ENCODE data around the gene OR6S1. TPM values are rescaled to one million over a fixed set of nuclear protein-coding genes. Genes with fewer than 3 reads are reported as not detected.

The OR6S1 gene
- total and polyA plus RNA-seq, 2 donors (not counting 3 experiments of a cell fraction or from before 2014, with no cell fraction given): not detected

GRCh38 chr14:20607617-20608016 is 33.9 kb downstream of the OR6S1 start:
- Histone ChIP-seq H3K9me3 (replicated peaks; ENCODE audit: control insufficient read depth, insufficient read depth, low read length) (no peaks in the 10 kb centered on the region), H4K20me1 (replicated peaks; ENCODE audit: control insufficient read depth, extremely low read depth, insufficient read depth, low read length) (no peaks in the 10 kb centered on the region), H3K79me2 (ENCODE audit: control insufficient read depth, insufficient read depth, low read length) (no peaks in the 10 kb centered on the region), H3K27ac (ENCODE audit: insufficient read depth, low read depth, low read length) (no peak overlapping the region), H3K4me2 (ENCODE audit: insufficient read depth, low read length) (no peak overlapping the region), H2AFZ (ENCODE audit: low read depth, low read length) (no peak overlapping the region), H3K4me3 (replicated peaks in 1 of 3; ENCODE audit: insufficient read depth in 1 of 3, low read depth in 1 of 3, low read length in 3 of 3) (no peak overlapping the region), H3K36me3 (ENCODE audit: control insufficient read depth in 2 of 2, extremely low read depth in 1 of 2, insufficient read depth in 2 of 2, low read length in 2 of 2) (no peaks in the 10 kb centered on the region), H3K4me1 (ENCODE audit: control insufficient read depth, extremely low read depth, insufficient read depth, low read length) (peaks cover 4% of the 10 kb centered on the region), H3K27me3 (ENCODE audit: control insufficient read depth in 2 of 2, insufficient read depth in 2 of 2, low read length in 2 of 2) (peaks cover 3 to 6% of the 10 kb centered on the region in 2 experiments), H3K9me1 (replicated peaks; ENCODE audit: control insufficient read depth, extremely low read depth, insufficient read depth, low read length) (no peaks in the 10 kb centered on the region), H3K9ac (replicated peaks; ENCODE audit: extremely low read depth, insufficient read depth, low read length) (no peak overlapping the region)
- CTCF ChIA-PET: interaction anchor here (0.5 to 8.7 kb wide), 10 partner anchors 10 to 280 kb away, joined by 3 to 110 read pairs (median 4); partner anchors contain the start of genes APEX1, OSGEP, PARP2 and PNP
- BruUV-seq (replicated peaks): no TSS peak
- TF ChIP-seq EZH2 (IDR thresholded peaks at IDR 0.05; ENCODE audit: borderline replicate concordance, low read depth, low read length, severe bottlenecking) (no peak), FOS (IDR thresholded peaks at IDR 0.05; ENCODE audit: borderline replicate concordance, insufficient read depth, low read length) (no peak), GATA2 (IDR thresholded peaks at IDR 0.05; ENCODE audit: insufficient read depth, insufficient read length, low read depth, low read length) (no peak), POLR2AphosphoS5 (IDR thresholded peaks at IDR 0.05; ENCODE audit: insufficient read depth, low read depth, low read length) (no peak), JUN (IDR thresholded peaks at IDR 0.05; ENCODE audit: borderline replicate concordance, insufficient read depth, insufficient read length, low read depth) (no peak), MYC (IDR thresholded peaks at IDR 0.05; ENCODE audit: low read depth, low read length) (no peak)
- TF ChIP-seq, protein P1, sequence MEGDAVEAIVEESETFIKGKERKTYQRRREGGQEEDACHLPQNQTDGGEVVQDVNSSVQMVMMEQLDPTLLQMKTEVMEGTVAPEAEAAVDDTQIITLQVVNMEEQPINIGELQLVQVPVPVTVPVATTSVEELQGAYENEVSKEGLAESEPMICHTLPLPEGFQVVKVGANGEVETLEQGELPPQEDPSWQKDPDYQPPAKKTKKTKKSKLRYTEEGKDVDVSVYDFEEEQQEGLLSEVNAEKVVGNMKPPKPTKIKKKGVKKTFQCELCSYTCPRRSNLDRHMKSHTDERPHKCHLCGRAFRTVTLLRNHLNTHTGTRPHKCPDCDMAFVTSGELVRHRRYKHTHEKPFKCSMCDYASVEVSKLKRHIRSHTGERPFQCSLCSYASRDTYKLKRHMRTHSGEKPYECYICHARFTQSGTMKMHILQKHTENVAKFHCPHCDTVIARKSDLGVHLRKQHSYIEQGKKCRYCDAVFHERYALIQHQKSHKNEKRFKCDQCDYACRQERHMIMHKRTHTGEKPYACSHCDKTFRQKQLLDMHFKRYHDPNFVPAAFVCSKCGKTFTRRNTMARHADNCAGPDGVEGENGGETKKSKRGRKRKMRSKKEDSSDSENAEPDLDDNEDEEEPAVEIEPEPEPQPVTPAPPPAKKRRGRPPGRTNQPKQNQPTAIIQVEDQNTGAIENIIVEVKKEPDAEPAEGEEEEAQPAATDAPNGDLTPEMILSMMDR (IDR thresholded peaks at IDR 0.05; ENCODE audit: extremely low read depth in 1 of 2, insufficient read depth in 1 of 2, low read depth in 1 of 2, low read length in 2 of 2): no peak
- TF ChIP-seq, protein P2, sequence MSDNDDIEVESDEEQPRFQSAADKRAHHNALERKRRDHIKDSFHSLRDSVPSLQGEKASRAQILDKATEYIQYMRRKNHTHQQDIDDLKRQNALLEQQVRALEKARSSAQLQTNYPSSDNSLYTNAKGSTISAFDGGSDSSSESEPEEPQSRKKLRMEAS (IDR thresholded peaks at IDR 0.05; ENCODE audit: insufficient read depth, insufficient read length): no peak
- intact Hi-C loops (cut with micrococcal nuclease) (loop anchor here (2.0 kb wide), 1 partner anchor 77 kb away; no protein-coding TSS in a partner anchor), dilution Hi-C loops (cut with MboI; ENCODE audit: extremely low pct_ligation_motif_present, low sequenced_read_pairs) (no loop called here)
- POLR2A ChIA-PET: interaction anchor here (1.6 kb wide), 1 partner anchor 153 kb away, joined by 4 read pairs; the partner anchor contains the start of genes APEX1 and OSGEP
- no peak for DNase-seq (ENCODE audit: low read depth, low spot score)
- no peak for FAIRE-seq
